ENCODE data around the gene IFNGR2. TPM values are rescaled to one million over a fixed set of nuclear protein-coding genes. Genes with fewer than 3 reads are reported as not detected.
"Not testable (repeated sequence)": the region's sequence is repeated elsewhere in the genome, so short reads cannot be mapped to it uniquely, and the experiment has no call there.

Gene IFNGR2
- total RNA-seq, 4 donors from 2014 or later: 69.5 to 121 (median 82.4) TPM

DNA sequence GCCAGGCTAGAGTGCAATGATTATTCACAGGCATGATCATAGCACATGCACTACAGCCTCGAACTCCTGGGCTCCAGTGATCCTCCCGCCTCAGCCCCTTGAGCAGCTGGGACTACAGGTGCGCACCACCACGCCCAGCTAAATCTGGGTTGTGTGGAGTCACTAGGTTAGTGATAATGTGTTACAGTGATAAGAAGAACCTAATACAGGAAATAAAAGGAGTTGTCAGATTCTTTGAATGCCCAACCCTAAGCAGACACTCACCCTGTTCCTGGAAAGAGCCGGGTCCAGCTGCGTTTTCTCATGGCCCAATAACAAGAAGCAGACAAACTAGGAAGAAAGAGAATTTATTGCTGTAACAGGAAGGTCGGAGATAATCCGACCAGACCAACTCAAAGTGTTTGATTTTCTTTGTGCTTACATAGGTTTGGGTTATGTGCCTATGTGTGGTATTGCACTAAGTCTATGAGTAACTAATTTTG, 8.8 kb downstream of the IFNGR2 start:
- DNase-seq (ENCODE audit: low spot score) (no peak), ATAC-seq (ENCODE audit: low FRiP score) (peak; percentile 26)
- TF ChIP-seq CTCF (IDR thresholded peaks at IDR 0.05): no peak

- ATAC-seq (ENCODE audit: low FRiP score): not testable (repeated sequence)
Measured at GRCh38 chr21:33412439-33412831, 9.2 kb downstream of the IFNGR2 start.

DNA sequence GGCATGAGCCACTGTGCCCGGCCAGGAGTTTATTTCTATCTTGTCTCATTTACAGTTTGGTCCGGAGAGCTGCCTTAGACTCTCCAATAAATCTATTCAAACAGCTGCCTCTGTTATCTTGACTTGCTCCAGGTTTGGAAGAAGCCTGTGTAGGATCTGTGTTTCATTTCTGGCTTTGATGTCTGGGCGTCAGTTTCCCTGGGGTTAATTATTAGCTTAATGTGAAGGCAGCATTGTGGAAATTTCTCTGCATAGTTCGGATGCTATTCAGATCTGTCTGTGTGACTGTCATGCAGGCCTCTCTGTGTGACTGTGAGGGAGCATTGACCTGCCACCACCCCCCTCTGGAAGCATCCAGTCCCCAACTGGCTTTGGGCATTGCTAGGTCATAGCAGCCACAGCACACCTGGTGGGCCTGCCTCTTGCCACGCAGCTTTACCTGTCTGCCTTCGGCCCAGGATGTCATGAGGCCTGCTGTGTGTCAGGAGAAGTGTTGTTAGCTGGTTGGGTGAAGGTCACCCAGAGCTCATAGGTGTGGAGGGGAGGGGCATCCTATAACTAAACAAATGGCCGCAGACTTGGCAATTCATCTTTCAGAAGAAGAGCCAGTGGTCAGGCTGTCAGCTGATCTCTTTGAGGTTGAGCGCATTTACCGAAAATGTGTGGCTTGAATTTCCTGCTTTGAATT, 9.8 kb downstream of the IFNGR2 start:
- TF ChIP-seq CTCF (IDR thresholded peaks at IDR 0.05): no peak
- ATAC-seq (ENCODE audit: low FRiP score) (no peak), DNase-seq (ENCODE audit: low spot score) (no peak)

More at GRCh38 chr21:33412439-33412831, 9.2 kb downstream of the IFNGR2 start:
- DNase-seq (ENCODE audit: low spot score): not testable (repeated sequence)

DNA sequence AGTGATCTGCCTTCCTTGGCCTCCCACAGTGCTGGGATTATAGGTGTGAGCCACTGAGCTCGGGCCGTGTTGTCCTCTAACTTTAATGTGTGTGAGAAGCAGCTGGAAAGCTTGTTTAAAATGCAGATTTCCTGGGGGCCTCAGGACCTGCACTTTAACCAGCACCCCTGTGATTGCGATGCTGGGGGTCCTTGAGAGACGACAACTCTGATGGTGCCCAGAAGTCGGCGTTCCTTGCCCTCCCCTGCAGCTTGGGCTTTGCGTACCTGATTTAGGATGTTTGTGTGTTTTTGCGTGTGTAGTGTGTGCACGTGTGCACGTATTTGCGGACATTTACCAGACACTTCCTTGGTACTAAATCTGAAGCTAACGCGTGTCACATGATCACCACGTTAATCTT, 10.9 kb downstream of the IFNGR2 start:
- DNase-seq (ENCODE audit: low spot score): no peak
- no peak for ATAC-seq (ENCODE audit: low FRiP score)
- no peak for TF ChIP-seq CTCF (IDR thresholded peaks at IDR 0.05)

DNA sequence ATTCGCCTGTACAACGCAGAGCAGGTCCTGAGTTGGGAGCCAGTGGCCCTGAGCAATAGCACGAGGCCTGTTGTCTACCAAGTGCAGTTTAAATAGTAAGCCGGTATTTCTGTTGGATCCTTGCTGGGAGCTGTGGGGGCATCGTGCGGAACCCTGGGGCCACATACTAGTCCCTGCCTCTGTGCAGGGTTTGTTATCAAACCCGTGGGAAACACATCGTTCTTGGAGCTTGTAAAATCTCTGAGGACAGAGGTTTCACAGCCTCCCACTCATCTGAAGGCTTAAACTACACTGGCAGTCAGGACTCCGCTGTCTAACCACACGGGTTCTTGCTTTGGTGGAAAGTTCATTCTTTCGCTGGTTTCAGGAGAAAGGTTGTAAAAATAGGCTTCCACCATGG, 11.7 kb downstream of the IFNGR2 start:
- DNase-seq (ENCODE audit: low spot score): no peak
- no peak for TF ChIP-seq CTCF (IDR thresholded peaks at IDR 0.05)
- no peak for ATAC-seq (ENCODE audit: low FRiP score)

GRCh38 chr21:33418691-33419090, 15.5 kb downstream of the IFNGR2 start:
- TF ChIP-seq CTCF (IDR thresholded peaks at IDR 0.05): no peak
- DNase-seq (ENCODE audit: low spot score): no peak
- ATAC-seq (ENCODE audit: low FRiP score): no peak

- DNase-seq (ENCODE audit: low spot score) (no peak), ATAC-seq (ENCODE audit: low FRiP score) (peak; percentile 93)
- TF ChIP-seq CTCF (IDR thresholded peaks at IDR 0.05): no peak
Measured at GRCh38 chr21:33419538-33420123, 16.4 kb downstream of the IFNGR2 start.

All from omental fat pad (tissue), 4 donors.